ENCODE results near the gene CPE. TPM values are rescaled to one million over a fixed set of nuclear protein-coding genes. Genes with fewer than 3 reads are reported as not detected.
A peak's percentile ranks its signal among the peaks of the same experiment; 100 is the strongest.

CPE gene
- total RNA-seq, 2 donors from 2014 or later = 395 to 458 TPM

DNA sequence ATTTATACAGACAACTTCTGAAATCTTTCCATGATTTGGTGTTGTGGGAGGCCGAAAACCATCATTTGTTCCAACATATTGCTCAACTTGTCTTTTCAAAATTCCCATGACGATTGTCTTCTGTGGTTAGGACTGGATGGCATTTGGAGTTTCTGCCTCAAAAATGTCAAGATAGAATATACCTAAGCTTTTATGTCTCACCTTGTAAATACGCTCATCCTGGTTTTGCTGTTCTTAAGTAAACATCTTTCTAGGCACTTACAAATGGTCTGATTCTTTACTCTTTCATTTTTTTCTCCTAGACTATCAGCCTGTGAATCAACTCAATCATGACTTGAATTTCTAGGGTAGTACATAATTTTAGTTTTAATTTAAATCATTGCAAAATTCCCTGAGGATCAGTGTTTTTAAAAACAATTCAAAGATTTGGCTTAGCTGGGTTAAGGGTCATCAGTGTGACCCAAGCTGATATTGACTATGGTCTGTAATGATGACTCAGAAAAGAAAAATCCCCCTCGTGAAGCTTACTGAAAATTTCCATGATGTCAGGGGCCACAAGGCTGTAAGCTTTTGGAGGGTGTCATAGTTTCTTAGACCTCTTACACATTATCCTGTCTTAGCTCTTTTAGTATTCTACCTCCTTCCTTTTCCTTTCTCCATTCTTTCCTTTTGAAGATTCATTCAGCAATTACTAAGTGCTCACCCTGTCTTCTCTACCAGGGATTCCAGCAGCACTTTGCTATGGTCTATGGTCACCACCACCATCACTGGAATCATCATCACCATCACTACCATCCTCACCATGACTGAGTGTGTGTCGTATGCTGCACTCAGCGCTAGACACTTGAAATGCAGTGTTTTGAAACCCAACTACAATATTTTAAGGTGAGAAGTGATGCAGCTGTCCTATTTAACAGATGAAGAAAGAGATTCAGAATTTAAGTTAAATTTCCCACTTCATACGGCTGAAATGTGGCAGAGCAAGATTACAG is 124.4 kb downstream of the CPE start:
- H3K36me3 ChIP-seq = no peaks in the 10 kb centered on the region
- H3K4me1 ChIP-seq (ENCODE audit: control insufficient read depth in 1 of 2, low read depth in 2 of 2) = peaks cover 0 to 8% of the 10 kb centered on the region in 2 donors
- DNase-seq (ENCODE audit: low spot score) = no peak
- no peak for ATAC-seq (ENCODE audit: insufficient number of reproducible peaks, low FRiP score, low read depth)
- H3K4me3 ChIP-seq = no peak overlapping the region
- H3K27ac ChIP-seq = peak overlapping the region in 1 of 2 donors; percentile 28
- H3K9me3 ChIP-seq = no peaks in the 10 kb centered on the region
- H3K27me3 ChIP-seq (replicated peaks; ENCODE audit: insufficient read depth) = no peaks in the 10 kb centered on the region
- TF ChIP-seq, protein P1, sequence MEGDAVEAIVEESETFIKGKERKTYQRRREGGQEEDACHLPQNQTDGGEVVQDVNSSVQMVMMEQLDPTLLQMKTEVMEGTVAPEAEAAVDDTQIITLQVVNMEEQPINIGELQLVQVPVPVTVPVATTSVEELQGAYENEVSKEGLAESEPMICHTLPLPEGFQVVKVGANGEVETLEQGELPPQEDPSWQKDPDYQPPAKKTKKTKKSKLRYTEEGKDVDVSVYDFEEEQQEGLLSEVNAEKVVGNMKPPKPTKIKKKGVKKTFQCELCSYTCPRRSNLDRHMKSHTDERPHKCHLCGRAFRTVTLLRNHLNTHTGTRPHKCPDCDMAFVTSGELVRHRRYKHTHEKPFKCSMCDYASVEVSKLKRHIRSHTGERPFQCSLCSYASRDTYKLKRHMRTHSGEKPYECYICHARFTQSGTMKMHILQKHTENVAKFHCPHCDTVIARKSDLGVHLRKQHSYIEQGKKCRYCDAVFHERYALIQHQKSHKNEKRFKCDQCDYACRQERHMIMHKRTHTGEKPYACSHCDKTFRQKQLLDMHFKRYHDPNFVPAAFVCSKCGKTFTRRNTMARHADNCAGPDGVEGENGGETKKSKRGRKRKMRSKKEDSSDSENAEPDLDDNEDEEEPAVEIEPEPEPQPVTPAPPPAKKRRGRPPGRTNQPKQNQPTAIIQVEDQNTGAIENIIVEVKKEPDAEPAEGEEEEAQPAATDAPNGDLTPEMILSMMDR (IDR thresholded peaks at IDR 0.05) = no peak

DNA sequence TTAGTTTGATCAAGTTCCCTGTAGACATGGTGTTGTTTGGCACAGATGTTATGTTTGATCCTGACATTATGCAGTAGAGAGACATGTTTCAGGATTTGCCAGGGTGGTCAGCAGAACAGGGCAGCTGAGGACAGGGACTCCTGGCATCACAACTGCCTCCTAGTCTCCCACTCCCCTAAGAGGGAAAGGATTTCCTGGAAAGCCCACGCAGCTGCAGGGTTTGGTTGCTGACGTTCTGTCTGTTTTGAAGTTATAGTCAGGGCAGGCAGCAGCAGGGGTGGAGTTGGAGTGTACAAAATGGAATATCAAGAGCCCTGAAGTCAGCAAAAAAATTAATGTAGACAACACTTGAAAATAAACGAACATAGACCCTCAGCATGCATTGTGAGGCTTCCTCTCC is 125.4 kb downstream of the CPE start:
- TF ChIP-seq, protein P1 (IDR thresholded peaks at IDR 0.05) = no peak
- Histone ChIP-seq H3K27me3 (replicated peaks; ENCODE audit: insufficient read depth) (no peaks in the 10 kb centered on the region), H3K27ac (no peak overlapping the region), H3K36me3 (no peaks in the 10 kb centered on the region), H3K4me3 (no peak overlapping the region), H3K9me3 (no peaks in the 10 kb centered on the region), H3K4me1 (ENCODE audit: control insufficient read depth in 1 of 2, low read depth in 2 of 2) (peaks cover 0 to 8% of the 10 kb centered on the region in 2 donors)
- no peak for ATAC-seq (ENCODE audit: insufficient number of reproducible peaks, low FRiP score, low read depth)
- no peak for DNase-seq (ENCODE audit: low spot score)

DNA sequence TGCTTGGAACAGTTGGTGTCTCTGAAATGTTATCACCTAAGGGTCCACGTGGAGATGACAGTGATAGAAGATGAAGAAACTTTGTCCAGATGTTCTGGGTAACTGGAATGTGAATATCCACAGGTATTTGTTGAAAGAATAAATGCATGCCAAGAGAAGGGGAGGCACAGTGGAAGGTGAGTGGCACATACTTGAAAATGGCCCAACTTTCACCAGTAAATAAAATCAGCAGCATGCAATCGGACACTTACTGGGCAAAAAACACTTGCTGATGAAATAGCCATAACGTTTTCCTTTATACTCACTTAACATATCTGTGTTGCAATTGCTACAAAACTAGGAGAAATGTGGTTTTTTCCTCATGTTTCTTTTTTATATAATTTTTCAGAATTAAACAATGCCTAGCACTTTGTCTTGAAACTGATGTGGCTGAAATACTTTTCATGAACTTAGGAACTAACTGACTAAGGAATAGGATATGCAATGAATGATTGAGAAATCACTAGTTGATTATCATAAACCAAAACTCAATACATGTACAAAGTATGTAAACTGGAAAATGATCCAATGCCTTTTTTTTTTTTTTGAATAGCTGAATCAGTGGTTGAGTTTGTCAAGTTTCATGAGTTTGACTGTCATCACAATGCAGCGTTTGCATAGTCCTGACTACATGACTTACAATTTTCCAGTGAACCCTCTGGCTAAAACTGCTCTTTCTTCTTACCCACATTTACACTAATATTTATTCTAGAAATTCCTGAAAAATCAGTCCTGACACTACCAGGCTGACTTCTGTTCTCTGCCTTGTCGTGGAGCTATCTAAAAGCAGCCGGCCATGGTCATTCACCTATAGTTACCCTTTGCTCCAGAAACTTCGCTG is 127.4 kb downstream of the CPE start:
- no peak overlapping the region for H3K4me3 ChIP-seq
- no peaks in the 10 kb centered on the region for H3K9me3 ChIP-seq
- peaks cover 4 to 17% of the 10 kb centered on the region in 2 donors for H3K4me1 ChIP-seq (ENCODE audit: control insufficient read depth in 1 of 2, low read depth in 2 of 2)
- ATAC-seq (ENCODE audit: insufficient number of reproducible peaks, low FRiP score, low read depth) = no peak
- H3K27me3 ChIP-seq (replicated peaks; ENCODE audit: insufficient read depth) = no peaks in the 10 kb centered on the region
- TF ChIP-seq, protein P1 (IDR thresholded peaks at IDR 0.05) = no peak
- H3K36me3 ChIP-seq = no peaks in the 10 kb centered on the region
- DNase-seq (ENCODE audit: low spot score) = no peak
- no peak overlapping the region for H3K27ac ChIP-seq

DNA sequence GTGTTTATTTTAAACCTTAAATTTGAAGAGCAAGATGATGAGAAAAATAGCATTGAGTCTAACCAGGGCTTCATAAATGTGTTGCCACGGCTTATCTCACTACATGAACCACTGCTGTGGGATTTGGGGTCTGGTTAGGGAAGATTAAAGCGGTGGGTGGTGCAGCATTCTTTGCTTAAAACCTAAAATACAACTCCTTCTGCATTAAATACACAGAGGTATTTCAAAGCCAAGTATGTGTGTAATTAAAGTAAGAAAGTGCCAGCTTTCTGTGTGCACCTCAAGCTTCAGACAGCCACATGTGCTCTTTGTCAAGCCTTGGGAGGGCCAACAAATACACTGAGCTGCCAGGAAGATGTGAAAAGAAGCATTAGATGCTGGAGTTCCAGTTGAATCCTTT is 128.0 kb downstream of the CPE start:
- DNase-seq (ENCODE audit: low spot score) = no peak
- H3K36me3 ChIP-seq = no peaks in the 10 kb centered on the region
- H3K27ac ChIP-seq = no peak overlapping the region
- TF ChIP-seq, protein P1 (IDR thresholded peaks at IDR 0.05) = no peak
- no peak overlapping the region for H3K4me3 ChIP-seq
- H3K27me3 ChIP-seq (replicated peaks; ENCODE audit: insufficient read depth) = no peaks in the 10 kb centered on the region
- H3K4me1 ChIP-seq (ENCODE audit: control insufficient read depth in 1 of 2, low read depth in 2 of 2) = peaks cover 4 to 17% of the 10 kb centered on the region in 2 donors
- H3K9me3 ChIP-seq = no peaks in the 10 kb centered on the region
- no peak for ATAC-seq (ENCODE audit: insufficient number of reproducible peaks, low FRiP score, low read depth)

DNA sequence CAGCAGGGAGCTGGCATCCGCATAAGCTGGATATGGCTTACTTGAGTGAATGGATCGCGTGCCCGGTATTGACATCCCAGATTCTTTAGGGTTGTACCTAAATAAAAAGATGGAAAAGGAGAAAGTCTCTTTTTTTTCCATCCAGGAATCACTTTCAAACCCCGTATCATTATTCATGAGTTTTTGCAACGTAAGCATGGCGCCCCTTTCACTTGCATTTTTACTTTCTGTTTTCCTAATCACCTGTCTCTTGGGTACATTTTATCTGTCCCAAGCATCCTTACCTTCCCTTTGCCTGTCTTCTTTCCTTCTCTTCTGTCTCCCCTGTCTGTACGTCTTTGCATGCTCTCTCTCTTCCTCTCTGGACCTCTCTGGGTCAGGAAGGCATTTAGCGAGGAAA is 128.6 kb downstream of the CPE start:
- ATAC-seq (ENCODE audit: insufficient number of reproducible peaks, low FRiP score, low read depth) = no peak
- DNase-seq (ENCODE audit: low spot score) = no peak
- Histone ChIP-seq H3K27ac (no peak overlapping the region), H3K4me1 (ENCODE audit: control insufficient read depth in 1 of 2, low read depth in 2 of 2) (peaks cover 4 to 17% of the 10 kb centered on the region in 2 donors), H3K27me3 (replicated peaks; ENCODE audit: insufficient read depth) (no peaks in the 10 kb centered on the region), H3K9me3 (no peaks in the 10 kb centered on the region), H3K4me3 (no peak overlapping the region), H3K36me3 (no peaks in the 10 kb centered on the region)
- TF ChIP-seq, protein P1 (IDR thresholded peaks at IDR 0.05) = no peak
